ENCODE results near the gene SLC12A3. TPM values are rescaled to one million over a fixed set of nuclear protein-coding genes. Genes with fewer than 3 reads are reported as not detected.

SLC12A3 gene
- total and polyA plus RNA-seq, 2 experiments from 2014 or later, result not detected

GRCh38 chr16:56891685-56892084, 26.7 kb downstream of the SLC12A3 start:
- Histone ChIP-seq H3K27ac (no peak overlapping the region), H3K4me2 (no peak overlapping the region), H4K20me1 (ENCODE audit: insufficient read depth, poor library complexity, severe bottlenecking) (no peaks in the 10 kb centered on the region), H3K9me3 (ENCODE audit: low read depth) (no peaks in the 10 kb centered on the region), H3K36me3 (replicated peaks; ENCODE audit: insufficient read depth, low read depth) (no peaks in the 10 kb centered on the region), H3K4me3 (no peak overlapping the region), H3K9me2 (replicated peaks; ENCODE audit: insufficient read depth) (no peaks in the 10 kb centered on the region), H2AFZ (no peak overlapping the region), H3K27me3 (no peaks in the 10 kb centered on the region), H3K79me2 (no peaks in the 10 kb centered on the region), H3K4me1 (ENCODE audit: insufficient read depth) (no peaks in the 10 kb centered on the region)
- no peak for TF ChIP-seq EZH2phosphoT487 (IDR thresholded peaks at IDR 0.05; ENCODE audit: low read depth, severe bottlenecking, unreplicated experiment)
- no peak for TF ChIP-seq EZH2 (IDR thresholded peaks at IDR 0.05; ENCODE audit: borderline replicate concordance)
- TF ChIP-seq, protein P1, sequence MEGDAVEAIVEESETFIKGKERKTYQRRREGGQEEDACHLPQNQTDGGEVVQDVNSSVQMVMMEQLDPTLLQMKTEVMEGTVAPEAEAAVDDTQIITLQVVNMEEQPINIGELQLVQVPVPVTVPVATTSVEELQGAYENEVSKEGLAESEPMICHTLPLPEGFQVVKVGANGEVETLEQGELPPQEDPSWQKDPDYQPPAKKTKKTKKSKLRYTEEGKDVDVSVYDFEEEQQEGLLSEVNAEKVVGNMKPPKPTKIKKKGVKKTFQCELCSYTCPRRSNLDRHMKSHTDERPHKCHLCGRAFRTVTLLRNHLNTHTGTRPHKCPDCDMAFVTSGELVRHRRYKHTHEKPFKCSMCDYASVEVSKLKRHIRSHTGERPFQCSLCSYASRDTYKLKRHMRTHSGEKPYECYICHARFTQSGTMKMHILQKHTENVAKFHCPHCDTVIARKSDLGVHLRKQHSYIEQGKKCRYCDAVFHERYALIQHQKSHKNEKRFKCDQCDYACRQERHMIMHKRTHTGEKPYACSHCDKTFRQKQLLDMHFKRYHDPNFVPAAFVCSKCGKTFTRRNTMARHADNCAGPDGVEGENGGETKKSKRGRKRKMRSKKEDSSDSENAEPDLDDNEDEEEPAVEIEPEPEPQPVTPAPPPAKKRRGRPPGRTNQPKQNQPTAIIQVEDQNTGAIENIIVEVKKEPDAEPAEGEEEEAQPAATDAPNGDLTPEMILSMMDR (IDR thresholded peaks at IDR 0.05; ENCODE audit: poor library complexity), result no peak
- WGBS (ENCODE audit: low lambda C conversion rate, missing lambda C conversion rate), result 82% methylated on average over 11 of the region's 11 CpGs
- no peak for DNase-seq (ENCODE audit: low spot score)

DNA sequence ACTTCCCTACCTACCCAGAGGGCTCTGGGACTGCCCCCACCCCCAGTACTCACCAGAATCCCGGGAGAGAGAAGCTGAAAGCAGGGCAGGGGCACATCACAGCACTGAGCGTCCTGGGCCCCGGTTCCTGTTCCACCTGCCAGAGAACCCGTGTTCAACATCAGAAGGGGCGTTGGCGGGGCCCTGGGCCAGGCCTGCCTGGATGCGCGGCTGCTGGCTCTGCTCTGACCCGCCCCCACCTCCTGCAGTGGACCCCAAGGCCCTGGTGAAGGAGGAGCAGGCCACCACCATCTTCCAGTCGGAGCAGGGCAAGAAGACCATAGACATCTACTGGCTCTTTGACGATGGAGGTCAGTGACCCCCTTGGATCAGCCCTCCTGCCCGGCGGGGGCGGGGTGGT, 27.7 kb downstream of the SLC12A3 start:
- no peak overlapping the region for H3K4me2 ChIP-seq
- H3K27me3 ChIP-seq, result no peaks in the 10 kb centered on the region
- H3K9me2 ChIP-seq (replicated peaks; ENCODE audit: insufficient read depth), result no peaks in the 10 kb centered on the region
- H3K36me3 ChIP-seq (replicated peaks; ENCODE audit: insufficient read depth, low read depth), result no peaks in the 10 kb centered on the region
- H3K9me3 ChIP-seq (ENCODE audit: low read depth), result no peaks in the 10 kb centered on the region
- no peak overlapping the region for H3K4me3 ChIP-seq
- H3K4me1 ChIP-seq (ENCODE audit: insufficient read depth), result no peaks in the 10 kb centered on the region
- H4K20me1 ChIP-seq (ENCODE audit: insufficient read depth, poor library complexity, severe bottlenecking), result no peaks in the 10 kb centered on the region
- H3K27ac ChIP-seq, result no peak overlapping the region
- no peak overlapping the region for H2AFZ ChIP-seq
- TF ChIP-seq EZH2 (IDR thresholded peaks at IDR 0.05; ENCODE audit: borderline replicate concordance) (no peak), EZH2phosphoT487 (IDR thresholded peaks at IDR 0.05; ENCODE audit: low read depth, severe bottlenecking, unreplicated experiment) (no peak)
- TF ChIP-seq, protein P1 (IDR thresholded peaks at IDR 0.05; ENCODE audit: poor library complexity), result no peak
- DNase-seq (ENCODE audit: low spot score), result no peak
- no peaks in the 10 kb centered on the region for H3K79me2 ChIP-seq
- 90% methylated on average over 14 of the region's 14 CpGs for WGBS (ENCODE audit: low lambda C conversion rate, missing lambda C conversion rate)

- no peaks in the 10 kb centered on the region for H3K9me2 ChIP-seq (replicated peaks; ENCODE audit: insufficient read depth)
- no peak overlapping the region for H3K4me2 ChIP-seq
- H4K20me1 ChIP-seq (ENCODE audit: insufficient read depth, poor library complexity, severe bottlenecking), result no peaks in the 10 kb centered on the region
- no peak overlapping the region for H2AFZ ChIP-seq
- H3K4me1 ChIP-seq (ENCODE audit: insufficient read depth), result no peaks in the 10 kb centered on the region
- H3K36me3 ChIP-seq (replicated peaks; ENCODE audit: insufficient read depth, low read depth), result no peaks in the 10 kb centered on the region
- DNase-seq (ENCODE audit: low spot score), result no peak
- H3K27me3 ChIP-seq, result no peaks in the 10 kb centered on the region
- no peak overlapping the region for H3K27ac ChIP-seq
- H3K9me3 ChIP-seq (ENCODE audit: low read depth), result no peaks in the 10 kb centered on the region
- TF ChIP-seq, protein P1 (IDR thresholded peaks at IDR 0.05; ENCODE audit: poor library complexity), result no peak
- TF ChIP-seq EZH2 (IDR thresholded peaks at IDR 0.05; ENCODE audit: borderline replicate concordance) (no peak), EZH2phosphoT487 (IDR thresholded peaks at IDR 0.05; ENCODE audit: low read depth, severe bottlenecking, unreplicated experiment) (no peak)
- no peaks in the 10 kb centered on the region for H3K79me2 ChIP-seq
- 82% methylated on average over 12 of the region's 12 CpGs for WGBS (ENCODE audit: low lambda C conversion rate, missing lambda C conversion rate)
- no peak overlapping the region for H3K4me3 ChIP-seq
These were observed 29.4 kb downstream of the SLC12A3 start for GRCh38 chr16:56894331-56894917.

All from hepatocyte (in vitro differentiated cells).